Activated T-cell treated with anti-CD3 and anti-CD28 coated beads, Interleukin-2, amount 50 U/mL, for 4 hours (primary cell): ENCODE data around the gene EFEMP1. TPM values are rescaled to one million over a fixed set of nuclear protein-coding genes. Genes with fewer than 3 reads are reported as not detected.
"Not testable (repeated sequence)": the region's sequence is repeated elsewhere in the genome, so short reads cannot be mapped to it uniquely, and the experiment has no call there.

Source experiments
- ATAC-seq, 2 donors: fragments of 200-7000 bp; cut with Tn5 transposase; one replicate each; pipeline ENCODE4 v1.10.0; 2021
- DNase-seq: peaks from one replicate; pipeline ENCODE4 v3.0.0-alpha.2; 2020
- H3K27me3 Mint-ChIP-seq: one replicate; pipeline ENCODE4 v1.8.0; 2021; ENCODE audit warnings: low read depth, mixed read lengths
- H3K36me3 Mint-ChIP-seq: one replicate; pipeline ENCODE4 v1.8.0; 2022; ENCODE audit warnings: mixed read lengths; ENCODE audit not compliant: insufficient read depth
- H3K4me1 Mint-ChIP-seq: one replicate; pipeline ENCODE4 v1.8.0; 2021; ENCODE audit warnings: low read depth, mixed read lengths
- H3K4me3 Mint-ChIP-seq: one replicate; pipeline ENCODE4 v1.8.0; 2021; ENCODE audit warnings: mild to moderate bottlenecking, moderate library complexity, mixed read lengths
- H3K9me3 Mint-ChIP-seq: one replicate; pipeline ENCODE4 v1.8.0; 2021; ENCODE audit warnings: mixed read lengths
- total RNA-seq, 3 donors: library from RNA; stranded (reverse); gene quantifications; one replicate each; pipeline ENCODE4 v1.2.1, GENCODE V29; 2021

The EFEMP1 gene
- total RNA-seq, 3 donors from 2014 or later, result 0.25 to 0.43 (median 0.40) TPM

DNA sequence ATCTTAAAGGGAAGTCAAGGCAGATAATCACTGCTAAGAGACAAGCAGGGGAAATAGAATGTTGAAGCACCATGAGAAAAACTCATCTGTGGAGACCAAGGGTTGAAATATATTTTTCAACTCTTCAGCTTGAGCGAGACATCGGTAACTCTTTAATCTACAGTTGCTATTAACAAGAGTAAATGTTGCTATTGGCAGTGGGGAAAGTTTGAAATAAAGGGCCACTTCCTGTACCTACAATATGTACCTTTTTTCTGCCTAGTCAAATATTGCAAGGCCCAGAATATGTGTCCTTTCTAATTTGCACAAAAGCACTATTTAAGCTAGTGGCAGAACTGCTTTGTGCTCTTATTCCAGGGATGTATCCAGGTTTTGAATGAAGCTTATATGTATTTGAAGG, 65.8 kb downstream of the EFEMP1 start:
- no peaks in the 10 kb centered on the region for H3K36me3 Mint-ChIP-seq
- ATAC-seq, result no peak
- no peaks in the 10 kb centered on the region for H3K9me3 Mint-ChIP-seq

DNA sequence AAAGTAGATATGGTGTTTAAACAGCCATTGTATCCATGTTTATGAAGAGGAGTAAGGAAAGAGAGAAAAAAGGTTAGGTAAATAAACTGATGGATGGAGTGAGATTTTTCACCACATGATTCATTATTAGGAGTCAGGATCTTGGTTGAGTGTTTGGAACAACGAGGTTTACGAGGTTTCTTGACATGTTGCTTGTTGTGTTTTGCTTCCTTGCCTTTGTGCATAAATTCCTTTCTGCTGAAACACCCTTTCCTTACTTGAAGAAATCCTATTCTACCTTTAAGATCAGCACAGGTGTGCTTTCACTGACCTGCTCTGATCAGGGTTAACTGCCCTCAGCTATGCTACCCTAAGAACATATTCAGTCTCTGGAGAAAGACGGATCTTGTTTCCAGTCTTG, 66.6 kb downstream of the EFEMP1 start:
- Mint-ChIP-seq H3K36me3 (no peaks in the 10 kb centered on the region), H3K9me3 (no peaks in the 10 kb centered on the region), H3K4me3 (no peak overlapping the region), H3K27me3 (no peaks in the 10 kb centered on the region), H3K4me1 (no peaks in the 10 kb centered on the region)
- DNase-seq (no peak), ATAC-seq (no peak)

More for the DNA sequence above, 65.8 kb downstream of the EFEMP1 start:
- Mint-ChIP-seq H3K27me3 (no peaks in the 10 kb centered on the region), H3K4me1 (no peaks in the 10 kb centered on the region), H3K4me3 (no peak overlapping the region)
- no peak for DNase-seq

DNA sequence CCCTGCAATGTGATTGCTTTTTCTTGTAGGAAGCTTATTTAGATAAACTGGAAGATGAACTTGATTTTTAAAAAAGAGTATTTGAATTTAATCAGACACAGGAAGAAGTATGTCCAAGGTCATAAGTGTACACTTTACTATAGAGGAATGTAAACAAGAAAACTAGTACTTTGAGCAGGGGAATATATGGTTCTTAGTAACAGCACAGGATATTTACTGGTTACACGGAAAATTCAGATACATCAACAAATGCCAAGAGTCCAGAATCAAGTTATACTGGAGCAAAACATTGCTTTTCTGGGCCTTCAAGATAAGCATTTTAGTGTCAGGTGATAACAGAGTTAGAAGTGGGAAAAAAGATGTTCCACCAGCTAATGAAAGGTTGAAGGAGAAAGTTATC, 75.5 kb downstream of the EFEMP1 start:
- ATAC-seq (no peak), DNase-seq (no peak)
- Mint-ChIP-seq H3K27me3 (no peaks in the 10 kb centered on the region), H3K9me3 (no peaks in the 10 kb centered on the region), H3K36me3 (no peaks in the 10 kb centered on the region), H3K4me1 (no peaks in the 10 kb centered on the region), H3K4me3 (no peak overlapping the region)

DNA sequence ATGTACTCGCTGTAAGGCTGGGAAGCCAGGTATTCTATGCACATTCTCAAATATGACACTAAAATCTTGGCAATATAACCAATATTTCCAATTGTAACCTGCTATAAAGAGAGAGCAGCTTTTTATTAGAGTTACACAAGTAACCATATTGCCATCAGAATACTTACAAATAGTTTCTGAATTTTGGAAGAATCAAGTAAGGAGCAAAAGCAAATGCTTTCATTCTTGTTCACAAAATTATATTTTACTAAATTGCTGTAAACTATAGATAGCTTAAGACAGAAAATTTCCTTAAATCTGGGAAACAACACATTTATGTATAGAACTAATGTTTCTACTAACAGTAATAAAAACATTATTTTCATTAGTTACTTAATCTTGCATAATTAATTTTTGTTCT, 77.2 kb downstream of the EFEMP1 start:
- DNase-seq, result no peak
- H3K9me3 Mint-ChIP-seq, result no peaks in the 10 kb centered on the region
- no peak overlapping the region for H3K4me3 Mint-ChIP-seq
- H3K4me1 Mint-ChIP-seq, result no peaks in the 10 kb centered on the region
- H3K27me3 Mint-ChIP-seq, result no peaks in the 10 kb centered on the region
- ATAC-seq, result no peak
- H3K36me3 Mint-ChIP-seq, result no peaks in the 10 kb centered on the region

DNA sequence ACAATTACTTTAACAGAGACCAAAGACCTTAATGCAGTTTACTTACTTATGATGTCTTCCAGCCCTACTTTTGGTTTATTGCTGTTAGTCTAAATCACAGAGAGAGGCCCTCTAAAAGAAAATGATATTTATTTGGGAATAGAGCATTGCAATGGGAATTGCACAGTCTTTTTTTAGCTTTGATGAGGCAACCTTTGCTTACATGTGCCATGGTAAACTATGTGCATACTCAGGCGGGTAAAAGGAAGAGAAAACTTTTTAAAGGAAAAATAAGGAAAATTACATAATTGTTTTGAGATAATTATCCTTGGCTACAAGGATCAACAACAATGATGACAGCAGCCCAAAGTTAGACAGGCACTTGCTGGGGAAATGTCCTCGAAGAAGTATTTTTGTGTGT, 78.6 kb downstream of the EFEMP1 start:
- ATAC-seq (no peak), DNase-seq (no peak)
- H3K36me3 Mint-ChIP-seq, result no peaks in the 10 kb centered on the region
- no peaks in the 10 kb centered on the region for H3K4me1 Mint-ChIP-seq
- H3K4me3 Mint-ChIP-seq, result no peak overlapping the region
- no peaks in the 10 kb centered on the region for H3K27me3 Mint-ChIP-seq
- no peaks in the 10 kb centered on the region for H3K9me3 Mint-ChIP-seq

DNA sequence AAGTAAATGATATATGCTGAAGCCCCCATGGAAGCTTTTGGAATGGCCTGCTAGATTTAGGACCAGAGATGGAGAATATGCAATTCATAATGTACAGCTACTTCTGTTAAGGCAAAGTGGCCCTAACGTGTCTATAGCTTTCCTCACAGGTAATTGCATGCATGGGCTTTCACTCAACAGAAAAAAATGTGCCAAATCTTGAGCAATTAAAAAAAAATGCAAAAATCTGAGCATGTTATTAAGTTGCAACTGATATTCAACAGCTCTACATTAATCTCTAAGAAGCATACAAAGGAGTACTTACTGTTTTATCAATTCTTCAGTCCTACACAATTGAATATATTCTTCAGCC, 79.6 kb downstream of the EFEMP1 start:
- Mint-ChIP-seq H3K4me1 (no peaks in the 10 kb centered on the region), H3K36me3 (no peaks in the 10 kb centered on the region), H3K9me3 (no peaks in the 10 kb centered on the region), H3K4me3 (no peak overlapping the region), H3K27me3 (no peaks in the 10 kb centered on the region)
- DNase-seq (no peak), ATAC-seq (no peak)

DNA sequence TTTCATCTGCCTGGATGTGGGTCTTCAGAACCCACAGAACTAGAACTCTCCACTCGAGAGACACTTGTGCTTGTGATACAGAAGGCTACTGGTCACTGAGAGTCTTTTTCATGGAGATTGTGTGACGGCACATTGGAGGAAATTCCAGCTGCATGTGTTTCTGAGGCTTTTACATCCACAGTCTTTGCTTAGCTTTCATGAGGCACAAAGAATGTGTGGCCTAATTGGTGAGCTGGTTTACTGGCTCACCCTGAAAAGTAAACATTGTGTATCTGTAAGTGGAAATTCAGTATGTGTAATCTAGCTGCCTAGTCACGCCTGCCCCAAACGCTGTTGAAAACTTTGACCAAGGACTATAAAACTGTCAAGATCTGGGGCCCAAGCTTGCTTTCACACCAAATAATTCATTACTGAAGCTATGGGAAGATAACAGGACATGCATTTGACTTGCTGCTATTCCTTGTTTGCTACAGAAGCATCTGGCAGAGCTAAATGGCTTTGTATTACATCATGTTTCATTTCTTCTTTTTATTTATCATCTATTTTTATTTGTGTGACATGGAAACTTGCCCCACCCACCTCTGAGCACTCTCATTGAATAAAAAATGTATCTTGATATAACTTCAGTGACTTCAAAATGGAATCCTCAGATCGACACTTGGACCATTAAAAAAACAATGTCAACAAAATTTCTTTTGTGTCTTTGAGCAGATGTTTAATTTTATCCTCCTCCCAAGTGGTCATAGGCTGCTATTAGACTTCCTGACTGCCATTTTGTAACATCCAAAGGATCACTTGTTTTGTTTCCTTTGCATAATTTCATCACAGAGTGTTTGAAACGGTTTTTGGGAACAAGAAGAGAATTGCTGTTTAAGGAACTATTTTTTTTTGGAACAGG, 80.2 kb downstream of the EFEMP1 start:
- H3K4me3 Mint-ChIP-seq, result no peak overlapping the region
- DNase-seq (no peak), ATAC-seq (no peak)
- no peaks in the 10 kb centered on the region for H3K36me3 Mint-ChIP-seq
- no peaks in the 10 kb centered on the region for H3K4me1 Mint-ChIP-seq
- no peaks in the 10 kb centered on the region for H3K9me3 Mint-ChIP-seq
- no peaks in the 10 kb centered on the region for H3K27me3 Mint-ChIP-seq

DNA sequence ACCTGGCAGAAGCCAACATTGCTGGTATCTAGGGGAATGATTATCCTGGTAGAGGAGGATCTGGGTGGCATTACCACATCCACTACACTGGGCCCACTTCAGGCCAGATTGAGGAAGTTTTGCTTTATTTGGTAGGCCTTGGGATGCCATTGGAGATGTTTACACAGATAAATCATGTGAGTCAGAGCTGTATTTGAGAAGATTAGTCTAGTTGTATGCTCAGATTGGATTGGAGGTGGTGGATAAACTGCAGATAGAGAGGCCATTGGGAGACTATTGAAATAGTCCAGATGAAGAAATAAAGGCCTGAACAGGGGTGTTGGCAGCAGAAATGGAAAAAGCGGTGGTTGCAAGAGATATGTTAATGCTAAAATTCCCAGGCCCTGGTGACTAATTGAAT, 81.5 kb downstream of the EFEMP1 start:
- Mint-ChIP-seq H3K4me1 (no peaks in the 10 kb centered on the region), H3K27me3 (no peaks in the 10 kb centered on the region), H3K4me3 (no peak overlapping the region), H3K9me3 (no peaks in the 10 kb centered on the region), H3K36me3 (no peaks in the 10 kb centered on the region)
- ATAC-seq (no peak), DNase-seq (no peak)

DNA sequence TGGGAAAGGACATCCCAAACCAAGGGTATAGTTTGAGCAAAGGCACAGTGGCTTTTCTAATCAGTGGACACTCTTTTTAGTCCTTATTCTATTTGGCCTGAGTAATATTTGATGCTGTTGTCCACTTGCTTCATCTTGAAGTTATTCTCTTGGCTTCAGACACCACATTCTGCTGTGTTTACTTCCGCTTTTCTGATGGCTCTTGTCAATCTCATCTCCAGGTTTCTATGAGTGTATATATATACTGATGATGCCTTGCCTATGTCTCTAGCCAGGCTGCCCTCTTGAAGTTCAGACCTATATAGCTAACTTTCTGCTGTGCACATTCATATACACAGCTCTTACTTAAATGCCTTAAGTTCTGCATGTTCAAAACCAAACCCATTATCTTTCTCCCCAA, 83.1 kb downstream of the EFEMP1 start:
- Mint-ChIP-seq H3K27me3 (no peaks in the 10 kb centered on the region), H3K36me3 (no peaks in the 10 kb centered on the region), H3K4me1 (no peaks in the 10 kb centered on the region), H3K9me3 (no peaks in the 10 kb centered on the region), H3K4me3 (no peak overlapping the region)
- no peak for ATAC-seq
- no peak for DNase-seq

DNA sequence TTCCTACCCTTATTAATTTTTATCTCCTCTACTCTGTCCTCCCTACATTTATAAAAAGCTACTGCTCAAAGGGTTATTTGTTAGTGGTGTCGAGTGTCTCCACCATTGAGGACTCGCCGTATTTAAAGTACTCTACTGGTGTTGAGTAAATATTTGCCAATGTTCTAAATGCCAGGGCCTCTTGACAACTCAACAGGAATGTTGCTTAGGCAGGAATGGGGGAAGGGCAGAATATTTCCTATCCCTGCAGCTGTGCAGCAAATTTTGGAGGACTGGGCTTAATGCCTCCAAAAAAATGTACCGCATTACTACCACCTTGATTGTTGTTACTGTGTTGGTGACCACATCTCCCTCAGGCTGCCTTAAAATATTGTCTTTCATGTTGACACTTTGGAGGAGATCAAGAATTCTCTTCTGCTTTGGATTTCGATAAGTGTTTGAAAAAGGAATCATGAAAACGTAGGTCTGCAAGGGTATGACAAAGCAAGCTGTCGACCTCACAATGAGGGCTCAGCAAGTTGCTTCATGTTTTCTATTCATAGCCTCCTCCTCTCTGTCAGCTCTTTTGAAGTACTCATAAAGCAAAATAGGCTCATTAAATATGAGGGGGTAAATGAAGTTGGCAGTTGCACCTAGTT, 84.3 kb downstream of the EFEMP1 start:
- DNase-seq, result no peak
- Mint-ChIP-seq H3K36me3 (no peaks in the 10 kb centered on the region), H3K4me1 (no peaks in the 10 kb centered on the region), H3K27me3 (no peaks in the 10 kb centered on the region), H3K9me3 (no peaks in the 10 kb centered on the region), H3K4me3 (no peak overlapping the region)
- ATAC-seq, result no peak

DNA sequence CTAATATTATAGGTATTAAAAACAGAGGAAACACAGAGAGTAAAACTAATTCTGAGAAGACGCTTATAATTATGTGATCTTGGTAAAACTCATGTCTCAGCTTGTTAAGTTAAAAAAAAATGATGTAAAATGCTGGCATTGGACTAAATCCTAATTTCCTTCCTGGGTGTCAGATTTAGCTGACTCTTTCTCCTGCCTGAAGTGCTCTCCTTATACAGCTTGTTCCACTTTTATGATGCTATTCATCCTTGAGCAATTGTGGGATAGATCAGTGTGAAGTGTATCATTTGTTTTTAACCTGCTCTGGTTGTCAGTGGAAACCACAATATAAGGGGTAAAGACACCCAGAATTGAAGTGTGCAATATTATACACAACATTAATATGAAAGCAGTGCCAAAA, 84.9 kb downstream of the EFEMP1 start:
- no peak for DNase-seq
- Mint-ChIP-seq H3K4me3 (no peak overlapping the region), H3K4me1 (no peaks in the 10 kb centered on the region), H3K36me3 (no peaks in the 10 kb centered on the region), H3K9me3 (no peaks in the 10 kb centered on the region), H3K27me3 (no peaks in the 10 kb centered on the region)
- no peak for ATAC-seq

DNA sequence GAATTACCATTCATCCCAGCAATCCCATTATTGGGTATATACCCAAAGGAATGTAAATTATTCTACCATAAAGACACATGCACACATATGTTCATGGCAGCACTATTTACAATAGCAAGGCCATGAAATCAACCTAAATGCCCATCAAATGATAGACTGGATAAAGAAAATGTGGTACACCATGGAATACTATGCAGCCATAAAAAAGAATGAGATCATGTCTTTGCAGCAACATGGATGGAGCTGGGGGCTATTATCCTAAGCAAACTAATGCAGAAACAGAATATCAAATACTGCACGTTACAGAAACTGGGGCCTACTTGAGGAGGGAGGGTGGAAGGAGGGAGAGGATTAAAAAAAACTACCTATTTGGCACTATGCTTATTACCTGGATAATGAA, 85.5 kb downstream of the EFEMP1 start:
- not testable (repeated sequence) for H3K27me3 Mint-ChIP-seq, H3K9me3 Mint-ChIP-seq, H3K36me3 Mint-ChIP-seq, ATAC-seq, H3K4me1 Mint-ChIP-seq, DNase-seq, H3K4me3 Mint-ChIP-seq

DNA sequence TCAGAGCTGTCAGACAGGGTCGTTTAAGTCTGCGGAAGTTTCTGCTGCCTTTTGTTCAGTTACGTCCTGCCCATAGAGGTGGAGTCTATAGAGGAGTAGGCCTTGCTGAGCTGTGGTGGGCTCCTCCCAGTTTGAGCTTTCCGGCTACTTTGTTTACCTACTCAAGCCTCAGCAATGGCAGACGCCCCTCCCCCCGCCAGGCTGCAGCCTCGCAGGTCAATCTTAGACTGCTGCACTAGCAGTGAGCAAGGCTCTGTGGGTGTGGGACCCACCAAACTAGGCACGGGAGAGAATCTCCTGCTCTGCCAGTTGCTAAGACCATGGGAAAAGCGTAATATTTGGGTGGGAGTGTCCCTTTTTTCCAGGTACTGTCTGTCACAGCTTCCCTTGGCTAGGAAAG, 86.5 kb downstream of the EFEMP1 start:
- no peaks in the 10 kb centered on the region for H3K9me3 Mint-ChIP-seq
- DNase-seq (no peak), ATAC-seq (no peak)
- no peaks in the 10 kb centered on the region for H3K36me3 Mint-ChIP-seq
- no peaks in the 10 kb centered on the region for H3K4me1 Mint-ChIP-seq
- no peaks in the 10 kb centered on the region for H3K27me3 Mint-ChIP-seq
- H3K4me3 Mint-ChIP-seq, result no peak overlapping the region

DNA sequence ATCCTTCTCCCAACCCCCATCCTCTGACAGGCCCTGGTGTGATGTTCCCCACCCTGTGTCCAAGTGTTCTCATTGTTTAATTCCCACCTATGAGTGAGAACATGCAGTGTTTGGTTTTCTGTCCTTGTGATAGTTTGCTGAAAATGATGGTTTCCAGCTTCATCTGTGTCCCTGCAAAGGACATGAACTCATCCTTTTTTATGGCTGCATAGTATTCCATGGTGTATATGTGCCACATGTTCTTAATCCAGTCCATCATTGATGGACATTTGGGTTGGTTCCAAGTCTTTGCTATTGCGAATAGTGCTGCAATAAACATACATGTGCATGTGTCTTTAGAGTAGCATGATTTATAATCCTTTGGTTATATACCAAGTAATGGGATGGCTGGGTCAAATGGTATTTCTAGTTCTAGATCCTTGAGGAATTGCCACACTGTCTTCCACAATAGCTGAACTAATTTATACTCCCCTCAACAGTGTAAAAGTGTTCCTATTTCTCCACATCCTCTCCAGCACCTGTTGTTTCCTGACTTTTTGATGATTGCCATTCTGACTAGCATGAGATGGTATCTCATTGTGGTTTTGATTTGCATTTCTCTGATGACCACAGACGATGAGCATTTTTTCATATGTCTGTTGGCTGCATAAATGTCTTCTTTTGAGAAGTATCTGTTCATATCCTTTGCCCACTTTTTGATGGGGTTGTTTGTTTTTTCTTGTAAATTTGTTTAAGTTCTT, 91.7 kb downstream of the EFEMP1 start:
- not testable (repeated sequence) for ATAC-seq, DNase-seq, H3K36me3 Mint-ChIP-seq, H3K4me1 Mint-ChIP-seq, H3K27me3 Mint-ChIP-seq, H3K4me3 Mint-ChIP-seq, H3K9me3 Mint-ChIP-seq

DNA sequence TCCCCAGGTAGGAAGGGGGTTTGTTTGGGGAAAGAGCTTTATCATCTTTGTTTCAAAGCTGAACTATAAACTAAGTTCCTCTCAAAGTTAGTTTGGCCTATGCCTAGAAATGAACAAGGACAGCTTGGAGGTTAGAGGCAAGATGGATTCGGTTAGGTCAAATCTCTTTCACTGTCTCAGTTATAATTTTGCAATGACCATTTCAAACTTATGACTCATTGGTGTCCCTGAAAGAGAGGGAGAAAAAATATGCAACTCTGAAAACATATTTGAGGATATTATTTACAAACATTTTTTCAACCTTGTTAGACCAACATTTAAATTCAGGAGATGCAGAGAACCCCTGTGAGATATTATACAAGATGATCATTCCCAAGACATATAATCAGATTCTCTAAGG, 95.7 kb downstream of the EFEMP1 start:
- H3K36me3 Mint-ChIP-seq, result no peaks in the 10 kb centered on the region
- no peak for DNase-seq
- H3K27me3 Mint-ChIP-seq, result peaks cover 6% of the 10 kb centered on the region
- no peaks in the 10 kb centered on the region for H3K4me1 Mint-ChIP-seq
- H3K4me3 Mint-ChIP-seq, result no peak overlapping the region
- no peaks in the 10 kb centered on the region for H3K9me3 Mint-ChIP-seq
- ATAC-seq, result no peak
